PC-9 (cell line): ENCODE results near the gene TTLL8. TPM values are rescaled to one million over a fixed set of nuclear protein-coding genes. Genes with fewer than 3 reads are reported as not detected.

Experiments
- BruUV-seq: library from RNA; stranded (reverse); fragments of 400-500 nt; replicated peaks from 2 replicates; lab custom pipeline; 2021; lab: Mats Ljungman, UMichigan
- CTCF ChIA-PET: fragments of 300-600 bp; sonication (Branson Sonifier 250); formaldehyde crosslinking; loops from one replicate; lab custom pipeline; 2022; ENCODE audit warnings: antibody characterized with exemption; lab: Charles Lee
- POLR2A ChIA-PET: fragments of 300-600 bp; sonication (Branson Sonifier 250); formaldehyde crosslinking; loops from one replicate; lab custom pipeline; 2022; ENCODE audit warnings: antibody characterized with exemption; ENCODE audit not compliant: unreplicated experiment; lab: Charles Lee
- DNase-seq, 2 experiments: peaks; one replicate each; pipeline versions ENCODE4 v3.0.0 to v3.0.0-alpha.2; 2015 to 2022; ENCODE audit warnings: mixed read lengths in 1 of 2
- H2AFZ ChIP-seq: fragments of 200-600 bp; sonication (generic); 2 replicates; pipeline ENCODE4 v1.8.1; 2017; ENCODE audit warnings: antibody characterized with exemption
- H3F3A ChIP-seq: fragments of 200-600 bp; sonication (generic); 2 replicates; pipeline ENCODE4 v1.8.1; 2017; ENCODE audit warnings: antibody characterized with exemption, mild to moderate bottlenecking, low read depth; ENCODE audit not compliant: insufficient read depth
- H3K27ac ChIP-seq: fragments of 200-600 bp; sonication (generic); 2 replicates; pipeline ENCODE4 v1.6.1; 2016; ENCODE audit warnings: mixed run types
- H3K27me3 ChIP-seq: fragments of 200-600 bp; sonication (generic); 2 replicates; pipeline ENCODE4 v1.6.1; 2016; ENCODE audit warnings: low read depth, mixed run types; ENCODE audit not compliant: insufficient read depth
- H3K36me3 ChIP-seq: fragments of 200-600 bp; sonication (generic); 2 replicates; pipeline ENCODE4 v1.6.1; 2016; ENCODE audit warnings: low read depth, mixed run types
- H3K4me1 ChIP-seq: fragments of 200-600 bp; sonication (generic); replicated peaks from 2 replicates; pipeline ENCODE4 v1.6.1; 2016; ENCODE audit warnings: mixed run types; ENCODE audit not compliant: insufficient read depth
- H3K4me2 ChIP-seq: fragments of 200-600 bp; sonication (generic); 2 replicates; pipeline ENCODE4 v1.6.1; 2017; ENCODE audit warnings: mixed run types
- H3K4me3 ChIP-seq: fragments of 200-600 bp; sonication (generic); 2 replicates; pipeline ENCODE4 v1.6.1; 2016; ENCODE audit warnings: mixed run types
- H3K79me2 ChIP-seq: fragments of 200-600 bp; sonication (generic); 2 replicates; pipeline ENCODE4 v1.6.1; 2017; ENCODE audit warnings: low read depth, mixed run types
- H3K9me2 ChIP-seq: fragments of 200-600 bp; sonication (generic); 2 replicates; pipeline ENCODE4 v1.8.1; 2017; ENCODE audit warnings: mild to moderate bottlenecking; ENCODE audit not compliant: insufficient read depth
- H3K9me3 ChIP-seq: fragments of 200-600 bp; sonication (generic); 2 replicates; pipeline ENCODE4 v1.8.1; 2016; ENCODE audit warnings: low read depth; ENCODE audit not compliant: insufficient read depth
- H4K20me1 ChIP-seq: fragments of 200-600 bp; sonication (generic); 2 replicates; pipeline ENCODE4 v1.8.1; 2017; ENCODE audit not compliant: insufficient read depth
- CTCF ChIP-seq: fragments of 200-600 bp; sonication (generic); conservative IDR thresholded peaks from 2 replicates; pipeline ENCODE4 v1.6.1; 2017; ENCODE audit warnings: mixed run types, antibody characterized with exemption, mild to moderate bottlenecking, moderate library complexity
- EZH2 ChIP-seq: fragments of 200-600 bp; sonication (generic); IDR thresholded peaks from 2 replicates; pipeline ENCODE4 v1.8.0; 2017; ENCODE audit warnings: antibody characterized with exemption, low read depth
- intact Hi-C: fragments of 100-400 bp; cut with micrococcal nuclease; formaldehyde crosslinking; loops from one replicate; pipeline ENCODE4 v1.10.0; 2022; ENCODE audit not compliant: unreplicated experiment
- total RNA-seq: library from RNA; stranded (reverse); gene quantifications from 2 replicates; pipeline ENCODE4 v1.2.3, GENCODE V29; 2021

TTLL8 gene
- total RNA-seq, 1 experiment from 2014 or later, result not detected

GRCh38 chr22:50022171-50022819 lies 35.8 kb downstream of the TTLL8 start:
- no peak overlapping the region for H3K27ac ChIP-seq
- H2AFZ ChIP-seq, result no peak overlapping the region
- H4K20me1 ChIP-seq, result no peaks in the 10 kb centered on the region; the same call in 1 of the 2 replicates
- H3K79me2 ChIP-seq, result no peaks in the 10 kb centered on the region
- POLR2A ChIA-PET, result no interaction called here
- no peak overlapping the region for H3K4me3 ChIP-seq
- no peaks in the 10 kb centered on the region; the same call in 1 of the 2 replicates for H3F3A ChIP-seq
- CTCF ChIA-PET, result no interaction called here
- no TSS peak for BruUV-seq
- DNase-seq, result no peak
- no peaks in the 10 kb centered on the region for H3K36me3 ChIP-seq
- H3K27me3 ChIP-seq, result peaks cover 69% of the 10 kb centered on the region
- no peaks in the 10 kb centered on the region for H3K9me2 ChIP-seq
- H3K9me3 ChIP-seq, result no peaks in the 10 kb centered on the region
- H3K4me1 ChIP-seq, result peaks cover 3% of the 10 kb centered on the region
- H3K4me2 ChIP-seq, result no peak overlapping the region
- TF ChIP-seq CTCF, result no peak
- TF ChIP-seq EZH2, result no peak
- intact Hi-C loops, result no loop called here

- Histone ChIP-seq H3K4me2 (no peak overlapping the region), H3K27me3 (peaks cover 72% of the 10 kb centered on the region), H3F3A (no peaks in the 10 kb centered on the region), H3K9me2 (no peaks in the 10 kb centered on the region), H2AFZ (no peak overlapping the region), H3K4me1 (no peaks in the 10 kb centered on the region), H3K9me3 (no peaks in the 10 kb centered on the region), H3K36me3 (no peaks in the 10 kb centered on the region), H3K4me3 (no peak overlapping the region), H3K79me2 (no peaks in the 10 kb centered on the region), H3K27ac (no peak overlapping the region), H4K20me1 (no peaks in the 10 kb centered on the region; the same call in 1 of the 2 replicates)
- no peak for DNase-seq
- TF ChIP-seq CTCF (no peak), EZH2 (no peak)
- intact Hi-C loops, result no loop called here
- ChIA-PET POLR2A (no interaction called here), CTCF (no interaction called here)
- no TSS peak for BruUV-seq
Observed at GRCh38 chr22:50020606-50021005, 37.5 kb downstream of the TTLL8 start.

- no peaks in the 10 kb centered on the region for H3F3A ChIP-seq
- no peak for DNase-seq
- no peak overlapping the region for H3K4me3 ChIP-seq
- H3K27ac ChIP-seq, result no peak overlapping the region
- ChIA-PET CTCF (no interaction called here), POLR2A (no interaction called here)
- no peak for TF ChIP-seq CTCF
- no peaks in the 10 kb centered on the region for H3K36me3 ChIP-seq
- H3K9me2 ChIP-seq, result no peaks in the 10 kb centered on the region
- no peaks in the 10 kb centered on the region for H3K9me3 ChIP-seq
- no peak overlapping the region for H2AFZ ChIP-seq
- no TSS peak for BruUV-seq
- intact Hi-C loops, result no loop called here
- H3K79me2 ChIP-seq, result no peaks in the 10 kb centered on the region
- no peak overlapping the region for H3K4me2 ChIP-seq
- peaks cover 59% of the 10 kb centered on the region for H3K27me3 ChIP-seq
- H3K4me1 ChIP-seq, result no peaks in the 10 kb centered on the region
- no peaks in the 10 kb centered on the region; the same call in 1 of the 2 replicates for H4K20me1 ChIP-seq
Observed at GRCh38 chr22:50019316-50019715, 38.8 kb downstream of the TTLL8 start.
